ENCODE data around the gene PTPA. TPM values are rescaled to one million over a fixed set of nuclear protein-coding genes. Genes with fewer than 3 reads are reported as not detected.

The PTPA gene
- 69.8 and 87.5 TPM in 2 replicates for total RNA-seq

DNA sequence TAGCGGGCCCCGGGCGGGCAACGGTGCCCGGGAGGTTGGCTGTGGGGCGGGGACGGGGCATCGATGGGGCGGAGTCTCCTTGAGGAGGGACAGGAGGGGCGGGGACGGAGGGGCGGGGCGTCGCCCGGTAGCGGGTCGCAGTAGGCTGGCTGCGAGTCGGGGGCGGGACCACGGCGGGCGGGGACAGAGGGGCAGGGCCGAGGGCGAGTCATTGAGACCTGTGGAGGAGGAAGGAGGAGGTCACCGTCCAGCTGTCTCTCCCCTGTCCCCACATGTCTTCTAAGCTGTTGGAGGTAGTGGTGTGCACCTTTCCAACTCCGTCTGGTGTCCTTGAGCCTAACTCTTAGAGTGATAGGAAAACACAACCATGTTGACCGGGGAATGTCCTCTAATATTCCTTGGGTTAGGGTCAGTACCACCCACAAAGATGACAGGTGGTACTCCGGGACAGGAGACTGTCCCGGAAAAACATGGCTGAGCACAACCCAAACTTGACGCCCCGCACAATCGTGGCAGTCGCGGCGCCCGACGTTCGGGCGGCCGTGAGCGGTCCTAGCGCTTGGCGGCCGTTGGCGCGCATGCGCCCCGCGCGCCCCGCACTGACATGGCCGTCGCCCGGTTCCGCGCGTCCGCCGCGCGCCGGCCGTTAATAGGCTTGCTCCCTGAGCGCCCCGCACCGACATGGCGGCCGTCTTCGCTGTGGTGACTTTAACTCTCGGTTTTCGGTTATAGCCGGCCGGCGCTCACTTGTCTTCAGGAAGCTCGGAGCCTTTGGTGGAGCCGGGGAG, at the start of gene PTPA, which contains the start of gene CRAT:
TSS of gene PTPA (plus strand) at position 676 of the 788 bp plus-strand sequence. CDS start 186 bp downstream, outside the sequence.
TSS of gene CRAT (minus strand) at position 54 of the 788 bp plus-strand sequence. CDS start 284 bp downstream, outside the sequence.

GRCh38 chr9:129080601-129081387, 30.4 kb upstream of the PTPA start, which contains the start of gene DOLPP1:
TSS of gene DOLPP1 (plus strand) at chr9:129081111. CDS start at chr9:129081132, 21 bp downstream.

DNA sequence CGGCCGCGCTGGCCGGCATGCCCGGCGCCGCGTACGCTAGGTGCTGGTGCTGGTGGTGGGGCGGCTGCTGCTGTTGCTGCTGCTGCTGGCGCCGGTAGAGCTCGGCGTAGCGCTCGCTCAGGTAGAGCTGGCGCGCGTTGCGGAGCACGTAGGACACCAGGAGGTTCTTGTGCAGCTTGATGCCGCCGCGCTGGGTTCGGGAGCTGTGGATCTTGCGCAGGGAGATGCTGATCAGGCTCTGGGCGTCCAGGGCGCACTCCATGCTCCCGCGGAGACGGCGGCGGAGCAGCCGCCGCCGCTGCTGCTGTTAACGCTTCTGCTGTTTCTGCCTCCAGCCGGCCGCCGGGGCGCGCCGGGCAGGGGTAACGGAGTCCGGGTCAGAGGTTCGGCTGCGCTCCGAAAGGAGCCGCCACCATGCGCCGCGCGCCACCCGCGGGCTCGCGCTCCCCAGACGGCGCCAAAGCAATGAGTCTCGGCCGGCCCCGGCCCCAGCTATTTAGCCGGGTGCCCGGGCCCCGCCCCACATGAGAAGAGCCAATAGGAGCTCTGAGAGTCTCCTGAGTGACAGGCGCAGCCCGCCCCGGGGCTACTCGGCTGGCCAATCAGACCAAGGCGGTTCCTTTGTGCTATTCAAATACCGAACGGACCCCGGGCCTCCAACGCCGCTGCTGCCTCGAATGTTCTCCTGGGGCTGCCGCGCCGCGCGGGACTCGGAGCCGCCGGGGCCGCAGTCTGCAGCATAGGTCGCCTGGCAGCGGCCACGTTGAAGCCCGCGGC, 66.8 kb downstream of the PTPA start, which contains the start of gene IER5L:
TSS of gene IER5L (minus strand) at position 471 of the 777 bp plus-strand sequence. CDS start at position 262, 209 bp downstream.

Other genes starting within 250 kb of the PTPA start
- gene KYAT1, start 229.5 kb upstream of the PTPA start, total RNA-seq, result 2.7 and 5.8 TPM in 2 replicates
- gene LRRC8A, start 229.3 kb upstream of the PTPA start, total RNA-seq, result 21.3 and 31.4 TPM in 2 replicates
- 15.9 and 18.6 TPM in 2 replicates for gene PHYHD1, start 190.4 kb upstream of the PTPA start, total RNA-seq
- 26.5 and 27.8 TPM in 2 replicates for gene DOLK, start 163.8 kb upstream of the PTPA start, total RNA-seq
- 14.2 and 16.9 TPM in 2 replicates for gene NUP188, start 163.7 kb upstream of the PTPA start, total RNA-seq
- gene SH3GLB2, start 83.1 kb upstream of the PTPA start, total RNA-seq, result 33.7 and 44.5 TPM in 2 replicates
- 17.8 and 22.5 TPM in 2 replicates for gene MIGA2, start 74.8 kb upstream of the PTPA start, total RNA-seq
- gene DOLPP1, start 30.3 kb upstream of the PTPA start, total RNA-seq, result 9.3 and 11.4 TPM in 2 replicates
- gene CRAT, start 622 bp upstream of the PTPA start, total RNA-seq, result 51.1 and 55.6 TPM in 2 replicates
- gene IER5L, start 66.8 kb downstream of the PTPA start, total RNA-seq, result 80.3 and 94.3 TPM in 2 replicates